ENCODE results near the gene MTA3. TPM values are rescaled to one million over a fixed set of nuclear protein-coding genes. Genes with fewer than 3 reads are reported as not detected.
"Not testable (repeated sequence)": the region's sequence is repeated elsewhere in the genome, so short reads cannot be mapped to it uniquely, and the experiment has no call there.

MTA3 gene
- total and polyA plus RNA-seq, 9 of the 15 experiments (the other 6 are each of a cell fraction or from before 2014, with no cell fraction given), result 12.4 to 39.6 (median 23.5) TPM

GRCh38 chr2:42602876-42603219 lies 34.4 kb downstream of the MTA3 start:
- 7% methylated on average over 2 of the region's 3 CpGs for WGBS (ENCODE audit: insufficient coverage, low coverage, missing lambda C conversion rate)
- ChIA-PET POLR2A (interaction anchor here (0.6 to 1.1 kb wide), 3 partner anchors 8 to 49 kb away, joined by 3 to 6 read pairs (median 3); no protein-coding TSS in a partner anchor), CTCF (ENCODE audit: low intra/inter-chr PET ratio) (no interaction called here)
- H3K36me3 ChIP-seq (ENCODE audit: control insufficient read depth, insufficient read depth, low read length), result no peaks in the 10 kb centered on the region
- no peak overlapping the region for H3K27ac ChIP-seq (ENCODE audit: extremely low read depth, low read depth, low read length)
- no peak overlapping the region for H3K4me3 ChIP-seq
- TF ChIP-seq MTA2 (IDR thresholded peaks at IDR 0.05; ENCODE audit: low read depth), result no peak
- no peak for TF ChIP-seq ZNF785 (CRISPR knock-in tag; IDR thresholded peaks at IDR 0.05)
- no peak for TF ChIP-seq OTX1 (CRISPR knock-in tag; IDR thresholded peaks at IDR 0.05)
- no peak for TF ChIP-seq SMC3 (conservative IDR thresholded peaks at IDR 0.05; ENCODE audit: insufficient read depth, low read depth, low read length)
- TF ChIP-seq DNMT1 (IDR thresholded peaks at IDR 0.05), result no peak
- no peak for TF ChIP-seq ZNF699 (CRISPR knock-in tag; IDR thresholded peaks at IDR 0.05; ENCODE audit: insufficient replicate concordance)
- no peak for TF ChIP-seq ZNF146 (CRISPR knock-in tag; IDR thresholded peaks at IDR 0.05; ENCODE audit: unreplicated experiment)
- TF ChIP-seq COPS2 (conservative IDR thresholded peaks at IDR 0.05), result no peak
- no peak for TF ChIP-seq TCF3 (CRISPR knock-in tag; IDR thresholded peaks at IDR 0.05)
- no peak for TF ChIP-seq MCM2 (IDR thresholded peaks at IDR 0.05; ENCODE audit: low read depth)
- no peak for TF ChIP-seq FOXJ3 (CRISPR knock-in tag; IDR thresholded peaks at IDR 0.05)
- no peak for TF ChIP-seq RBM15 (IDR thresholded peaks at IDR 0.05; ENCODE audit: insufficient read depth, low read length)
- H4K20me1 ChIP-seq (replicated peaks; ENCODE audit: control insufficient read depth, insufficient read depth, low read length), result no peaks in the 10 kb centered on the region
- no peak overlapping the region for H3K9ac ChIP-seq (ENCODE audit: insufficient read depth in 1 of 2, low read depth in 2 of 2, low read length in 2 of 2)
- H3K9me3 ChIP-seq (replicated peaks; ENCODE audit: control insufficient read depth, insufficient read depth, low read depth, low read length), result no peaks in the 10 kb centered on the region
- DNase-seq (ENCODE audit: extremely low read depth in 1 of 4, low spot score in 3 of 4), result no peak
- H3K4me1 ChIP-seq (replicated peaks in 1 of 2; ENCODE audit: control insufficient read depth in 2 of 2, insufficient read depth in 2 of 2, low read length in 2 of 2), result no peaks in the 10 kb centered on the region; a peak in 1 of 5 replicates
- no peak overlapping the region for H2AFZ ChIP-seq (ENCODE audit: low read depth, low read length)
- intact Hi-C loops (cut with micrococcal nuclease) (no loop called here), in situ Hi-C loops (cut with MboI) (no loop called here)
- ATAC-seq, result no peak
- no peaks in the 10 kb centered on the region for H3K79me2 ChIP-seq (ENCODE audit: control insufficient read depth, insufficient read depth, low read length)
- FAIRE-seq, result no peak
- no TSS peak for BruUV-seq (replicated peaks)
- H3K4me2 ChIP-seq (ENCODE audit: insufficient read depth, low read length), result no peak overlapping the region
- peaks cover 3% of the 10 kb centered on the region for H3K9me1 ChIP-seq (ENCODE audit: control insufficient read depth, insufficient read depth, low read length)
- H3K27me3 ChIP-seq (ENCODE audit: control insufficient read depth in 2 of 2, insufficient read depth in 2 of 2, low read length in 2 of 2), result no peaks in the 10 kb centered on the region

GRCh38 chr2:42604341-42604867 lies 36.0 kb downstream of the MTA3 start:
- H3K4me2 ChIP-seq (ENCODE audit: insufficient read depth, low read length); in situ Hi-C loops (cut with MboI); H2AFZ ChIP-seq (ENCODE audit: low read depth, low read length); H3K4me1 ChIP-seq (replicated peaks in 1 of 2; ENCODE audit: control insufficient read depth in 2 of 2, insufficient read depth in 2 of 2, low read length in 2 of 2); FAIRE-seq; H3K4me3 ChIP-seq; H4K20me1 ChIP-seq (replicated peaks; ENCODE audit: control insufficient read depth, insufficient read depth, low read length); POLR2A ChIA-PET; H3K9me3 ChIP-seq (replicated peaks; ENCODE audit: control insufficient read depth, insufficient read depth, low read depth, low read length); H3K36me3 ChIP-seq (ENCODE audit: control insufficient read depth, insufficient read depth, low read length); H3K27ac ChIP-seq (ENCODE audit: extremely low read depth, low read depth, low read length); BruUV-seq (replicated peaks); CTCF ChIA-PET (ENCODE audit: low intra/inter-chr PET ratio); DNase-seq (ENCODE audit: extremely low read depth in 1 of 4, low spot score in 3 of 4); H3K9me1 ChIP-seq (ENCODE audit: control insufficient read depth, insufficient read depth, low read length); H3K79me2 ChIP-seq (ENCODE audit: control insufficient read depth, insufficient read depth, low read length); H3K9ac ChIP-seq (ENCODE audit: insufficient read depth in 1 of 2, low read depth in 2 of 2, low read length in 2 of 2); H3K27me3 ChIP-seq (ENCODE audit: control insufficient read depth in 2 of 2, insufficient read depth in 2 of 2, low read length in 2 of 2); intact Hi-C loops (cut with micrococcal nuclease); ATAC-seq: not testable (repeated sequence)
- 57% methylated on average over 3 of the region's 6 CpGs for WGBS (ENCODE audit: insufficient coverage, low coverage, missing lambda C conversion rate)

GRCh38 chr2:42606166-42606565 lies 37.7 kb downstream of the MTA3 start:
- in situ Hi-C loops (cut with MboI); H3K4me3 ChIP-seq; ATAC-seq; H3K9me1 ChIP-seq (ENCODE audit: control insufficient read depth, insufficient read depth, low read length); intact Hi-C loops (cut with micrococcal nuclease); BruUV-seq (replicated peaks); H3K36me3 ChIP-seq (ENCODE audit: control insufficient read depth, insufficient read depth, low read length); H3K9ac ChIP-seq (ENCODE audit: insufficient read depth in 1 of 2, low read depth in 2 of 2, low read length in 2 of 2); H3K9me3 ChIP-seq (replicated peaks; ENCODE audit: control insufficient read depth, insufficient read depth, low read depth, low read length); FAIRE-seq; H3K4me1 ChIP-seq (replicated peaks in 1 of 2; ENCODE audit: control insufficient read depth in 2 of 2, insufficient read depth in 2 of 2, low read length in 2 of 2); H4K20me1 ChIP-seq (replicated peaks; ENCODE audit: control insufficient read depth, insufficient read depth, low read length); CTCF ChIA-PET (ENCODE audit: low intra/inter-chr PET ratio); H3K4me2 ChIP-seq (ENCODE audit: insufficient read depth, low read length); DNase-seq (ENCODE audit: extremely low read depth in 1 of 4, low spot score in 3 of 4); POLR2A ChIA-PET; H3K27me3 ChIP-seq (ENCODE audit: control insufficient read depth in 2 of 2, insufficient read depth in 2 of 2, low read length in 2 of 2); H3K27ac ChIP-seq (ENCODE audit: extremely low read depth, low read depth, low read length); H3K79me2 ChIP-seq (ENCODE audit: control insufficient read depth, insufficient read depth, low read length); H2AFZ ChIP-seq (ENCODE audit: low read depth, low read length): not testable (repeated sequence)
- 65% methylated on average over 3 of the region's 33 CpGs for WGBS (ENCODE audit: insufficient coverage, low coverage, missing lambda C conversion rate)

Measured in K562 (cell line).